ENCODE data around the gene TRAF3IP3.
"Not testable (repeated sequence)": the region's sequence is repeated elsewhere in the genome, so short reads cannot be mapped to it uniquely, and the experiment has no call there.

DNA sequence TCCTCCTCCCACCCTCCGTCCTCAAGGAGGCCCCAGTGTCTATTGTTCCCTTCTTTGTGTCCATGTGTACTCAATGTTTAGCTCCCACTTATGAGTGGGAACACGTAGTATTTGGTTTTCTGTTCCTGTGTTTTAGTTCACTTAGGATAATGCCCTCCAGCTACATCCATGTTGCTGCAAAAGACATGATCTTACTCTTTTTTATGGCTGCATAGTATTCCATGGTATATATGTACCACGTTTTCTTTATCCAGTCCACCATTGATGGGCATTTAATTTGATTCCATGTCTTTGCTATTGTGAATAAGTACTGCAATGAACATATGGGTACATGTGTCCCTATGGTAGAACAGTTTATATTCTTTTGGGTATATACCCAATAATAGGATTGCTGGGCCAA, 37.9 kb downstream of the TRAF3IP3 start:
- TF ChIP-seq EZH2 (IDR thresholded peaks at IDR 0.05; ENCODE audit: borderline replicate concordance) = not testable (repeated sequence)
- TF ChIP-seq, protein P1, sequence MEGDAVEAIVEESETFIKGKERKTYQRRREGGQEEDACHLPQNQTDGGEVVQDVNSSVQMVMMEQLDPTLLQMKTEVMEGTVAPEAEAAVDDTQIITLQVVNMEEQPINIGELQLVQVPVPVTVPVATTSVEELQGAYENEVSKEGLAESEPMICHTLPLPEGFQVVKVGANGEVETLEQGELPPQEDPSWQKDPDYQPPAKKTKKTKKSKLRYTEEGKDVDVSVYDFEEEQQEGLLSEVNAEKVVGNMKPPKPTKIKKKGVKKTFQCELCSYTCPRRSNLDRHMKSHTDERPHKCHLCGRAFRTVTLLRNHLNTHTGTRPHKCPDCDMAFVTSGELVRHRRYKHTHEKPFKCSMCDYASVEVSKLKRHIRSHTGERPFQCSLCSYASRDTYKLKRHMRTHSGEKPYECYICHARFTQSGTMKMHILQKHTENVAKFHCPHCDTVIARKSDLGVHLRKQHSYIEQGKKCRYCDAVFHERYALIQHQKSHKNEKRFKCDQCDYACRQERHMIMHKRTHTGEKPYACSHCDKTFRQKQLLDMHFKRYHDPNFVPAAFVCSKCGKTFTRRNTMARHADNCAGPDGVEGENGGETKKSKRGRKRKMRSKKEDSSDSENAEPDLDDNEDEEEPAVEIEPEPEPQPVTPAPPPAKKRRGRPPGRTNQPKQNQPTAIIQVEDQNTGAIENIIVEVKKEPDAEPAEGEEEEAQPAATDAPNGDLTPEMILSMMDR (IDR thresholded peaks at IDR 0.05; ENCODE audit: poor library complexity) = not testable (repeated sequence)

Data from hepatocyte (in vitro differentiated cells).